WTC11 (cell line): ENCODE measurements around the gene CRADD. TPM values are rescaled to one million over a fixed set of nuclear protein-coding genes. Genes with fewer than 3 reads are reported as not detected.

Experiments
- ATAC-seq: fragments of 200-7000 bp; cut with Tn5 transposase; 2 replicates; pipeline ENCODE4 v1.10.0; 2021; ENCODE audit warnings: mild to moderate bottlenecking, moderate library complexity
- CTCF ChIA-PET: fragments of 300-600 bp; sonication (Branson Sonifier 250); formaldehyde crosslinking; loops from one replicate; lab custom pipeline; 2021; ENCODE audit warnings: antibody characterized with exemption; lab: Charles Lee
- POLR2A ChIA-PET: fragments of 350-600 bp; sonication (Branson Sonifier 250); formaldehyde crosslinking; loops from one replicate; lab custom pipeline; 2021; ENCODE audit warnings: antibody characterized with exemption; lab: Charles Lee
- DNase-seq: peaks from one replicate; pipeline ENCODE4 v3.0.0; 2021; ENCODE audit warnings: low spot score
- H3K27ac Mint-ChIP-seq: 2 replicates; pipeline ENCODE4 v1.8.0; 2021; ENCODE audit warnings: mixed read lengths
- H3K27me3 Mint-ChIP-seq: 2 replicates; pipeline ENCODE4 v1.8.0; 2021; ENCODE audit warnings: low read depth, mild to moderate bottlenecking, moderate library complexity, mixed read lengths
- H3K36me3 Mint-ChIP-seq: 2 replicates; pipeline ENCODE4 v1.8.0; 2021; ENCODE audit warnings: mixed read lengths
- H3K4me1 Mint-ChIP-seq: 2 replicates; pipeline ENCODE4 v1.8.0; 2022; ENCODE audit warnings: mixed read lengths
- H3K4me3 Mint-ChIP-seq: 2 replicates; pipeline ENCODE4 v1.8.0; 2021; ENCODE audit warnings: mild to moderate bottlenecking, moderate library complexity, mixed read lengths
- H3K9me3 Mint-ChIP-seq: 2 replicates; pipeline ENCODE4 v1.8.0; 2021; ENCODE audit warnings: mixed read lengths
- AR ChIP-seq: fragments of 250-450 bp; sonication (Bioruptor Pico); IDR thresholded peaks from 2 replicates; pipeline ENCODE4 v1.9.0; 2021; ENCODE audit warnings: mild to moderate bottlenecking
- ATF1 ChIP-seq: sonication (generic); formaldehyde crosslinking; IDR thresholded peaks from 2 replicates; pipeline ENCODE4 v1.8.1; 2023; ENCODE audit warnings: mild to moderate bottlenecking, moderate library complexity, missing genetic modification reagents
- CDX4 ChIP-seq: fragments of 250-450 bp; sonication (Bioruptor Pico); IDR thresholded peaks from 2 replicates; pipeline ENCODE4 v1.9.0; 2021; ENCODE audit warnings: moderate library complexity, mild to moderate bottlenecking, inconsistent platforms, borderline replicate concordance
- CREM ChIP-seq: sonication (generic); formaldehyde crosslinking; IDR thresholded peaks from 2 replicates; pipeline ENCODE4 v1.8.1; 2022; ENCODE audit warnings: mild to moderate bottlenecking, missing genetic modification reagents, moderate library complexity
- ETV6 ChIP-seq: sonication (generic); formaldehyde crosslinking; IDR thresholded peaks from 2 replicates; pipeline ENCODE4 v1.8.1; 2022; ENCODE audit warnings: mild to moderate bottlenecking, missing genetic modification reagents
- FOXP1 ChIP-seq: sonication (generic); formaldehyde crosslinking; IDR thresholded peaks from 2 replicates; pipeline ENCODE4 v1.8.0; 2022; ENCODE audit warnings: missing genetic modification reagents, mild to moderate bottlenecking, moderate library complexity, borderline replicate concordance
- GTF2I ChIP-seq: fragments of 250-450 bp; sonication (Bioruptor Pico); conservative IDR thresholded peaks from 2 replicates; pipeline ENCODE4 v1.4.0; 2021; ENCODE audit warnings: mild to moderate bottlenecking
- MLX ChIP-seq: sonication (generic); formaldehyde crosslinking; IDR thresholded peaks from 2 replicates; pipeline ENCODE4 v1.8.1; 2023; ENCODE audit warnings: mild to moderate bottlenecking, missing genetic modification reagents, moderate library complexity
- MXD4 ChIP-seq: fragments of 250-450 bp; sonication (Bioruptor Pico); IDR thresholded peaks from 2 replicates; pipeline ENCODE4 v1.8.0; 2021; ENCODE audit warnings: mild to moderate bottlenecking, moderate library complexity, borderline replicate concordance
- MYBL2 ChIP-seq: sonication (generic); formaldehyde crosslinking; IDR thresholded peaks from 2 replicates; pipeline ENCODE4 v1.8.1; 2023; ENCODE audit warnings: mild to moderate bottlenecking, moderate library complexity, missing genetic modification reagents
- NR3C1 ChIP-seq: sonication (generic); formaldehyde crosslinking; conservative IDR thresholded peaks from 2 replicates; pipeline ENCODE4 v1.8.1; 2023; ENCODE audit warnings: low read depth, mild to moderate bottlenecking, missing genetic modification reagents
- OVOL2 ChIP-seq: fragments of 250-450 bp; sonication (Bioruptor Pico); IDR thresholded peaks from 2 replicates; pipeline ENCODE4 v1.9.0; 2021; ENCODE audit warnings: mild to moderate bottlenecking, borderline replicate concordance
- SMAD3 ChIP-seq: sonication (generic); formaldehyde crosslinking; IDR thresholded peaks from 2 replicates; pipeline ENCODE4 v1.8.0; 2022; ENCODE audit warnings: missing genetic modification reagents, mild to moderate bottlenecking, borderline replicate concordance
- SP1 ChIP-seq: sonication (generic); formaldehyde crosslinking; conservative IDR thresholded peaks from 2 replicates; pipeline ENCODE4 v1.8.1; 2022; ENCODE audit warnings: missing genetic modification reagents
- TCF7 ChIP-seq: sonication (generic); formaldehyde crosslinking; IDR thresholded peaks from 2 replicates; pipeline ENCODE4 v1.8.0; 2022; ENCODE audit warnings: mild to moderate bottlenecking, low read depth, missing genetic modification reagents, moderate library complexity
- TEAD1 ChIP-seq: sonication (generic); formaldehyde crosslinking; IDR thresholded peaks from 2 replicates; pipeline ENCODE4 v1.8.0; 2022; ENCODE audit warnings: mild to moderate bottlenecking, missing genetic modification reagents
- TEAD4 ChIP-seq: sonication (generic); formaldehyde crosslinking; IDR thresholded peaks from 2 replicates; pipeline ENCODE4 v1.8.0; 2022; ENCODE audit warnings: mild to moderate bottlenecking, missing genetic modification reagents
- TP53 ChIP-seq: sonication (generic); formaldehyde crosslinking; IDR thresholded peaks from 2 replicates; pipeline ENCODE4 v1.8.1; 2023; ENCODE audit warnings: mild to moderate bottlenecking, missing genetic modification reagents
- ZNF317 ChIP-seq: sonication (generic); formaldehyde crosslinking; IDR thresholded peaks from 2 replicates; pipeline ENCODE4 v1.8.1; 2023; ENCODE audit warnings: low read depth, mild to moderate bottlenecking, moderate library complexity, missing genetic modification reagents, borderline replicate concordance
- ZNF416 ChIP-seq: fragments of 250-450 bp; sonication (Bioruptor Pico); IDR thresholded peaks from 2 replicates; pipeline ENCODE4 v1.9.0; 2021; ENCODE audit warnings: mild to moderate bottlenecking, inconsistent platforms
- ZNF425 ChIP-seq: fragments of 250-450 bp; sonication (Bioruptor Pico); conservative IDR thresholded peaks from 2 replicates; pipeline ENCODE4 v1.9.0; 2021; ENCODE audit warnings: mild to moderate bottlenecking
- ZSCAN18 ChIP-seq: fragments of 250-450 bp; sonication (Bioruptor Pico); IDR thresholded peaks from 2 replicates; pipeline ENCODE4 v2.1.2; 2022; ENCODE audit warnings: mild to moderate bottlenecking, moderate library complexity
- total RNA-seq: library from RNA; stranded (reverse); gene quantifications from 3 replicates; pipeline ENCODE4 v1.2.3, GENCODE V29; 2021
- TF ChIP-seq, protein P1 (sequence below): sonication (generic); formaldehyde crosslinking; conservative IDR thresholded peaks from 2 replicates; pipeline ENCODE4 v1.8.1; 2022; ENCODE audit warnings: mild to moderate bottlenecking, missing genetic modification reagents

Gene CRADD
- total RNA-seq, 1 experiment from 2014 or later, result 11.6 TPM

GRCh38 chr12:93795352-93795751 is 118.2 kb downstream of the CRADD start:
- CTCF ChIA-PET, result no interaction called here
- peaks cover 15% of the 10 kb centered on the region for H3K4me1 Mint-ChIP-seq
- ATAC-seq, result no peak
- H3K27me3 Mint-ChIP-seq, result no peaks in the 10 kb centered on the region
- H3K9me3 Mint-ChIP-seq, result peaks cover 1% of the 10 kb centered on the region
- H3K36me3 Mint-ChIP-seq, result no peaks in the 10 kb centered on the region
- no peak for DNase-seq
- H3K27ac Mint-ChIP-seq, result no peak overlapping the region
- TF ChIP-seq ZNF317 (CRISPR knock-in tag) (no peak), ETV6 (CRISPR knock-in tag) (no peak), MXD4 (no peak), ZNF425 (CRISPR knock-in tag) (no peak), TCF7 (CRISPR knock-in tag) (no peak)
- no peak overlapping the region for H3K4me3 Mint-ChIP-seq
- POLR2A ChIA-PET, result no interaction called here

DNA sequence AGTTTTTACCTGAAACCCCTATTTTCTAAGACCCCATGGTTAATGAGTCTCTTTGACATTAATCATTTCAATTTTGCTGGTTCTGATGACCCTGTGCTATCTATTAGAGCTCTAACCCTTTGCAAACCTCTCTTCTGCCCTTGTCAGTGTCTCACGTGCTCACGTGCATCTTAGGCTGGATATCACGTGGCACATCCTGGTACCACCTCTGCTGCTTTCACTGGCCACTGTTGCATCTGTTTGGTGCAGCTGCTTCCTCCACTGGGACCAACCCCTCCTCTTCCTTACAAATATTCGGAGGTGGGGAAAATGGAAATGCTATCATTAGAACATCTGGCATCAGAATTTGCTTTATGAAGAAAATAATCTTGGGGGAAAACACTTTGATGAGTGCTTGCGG is 119.6 kb downstream of the CRADD start:
- no peak for ATAC-seq
- H3K4me3 Mint-ChIP-seq, result no peak overlapping the region
- H3K9me3 Mint-ChIP-seq, result peaks cover 6% of the 10 kb centered on the region
- ChIA-PET POLR2A (no interaction called here), CTCF (no interaction called here)
- DNase-seq, result no peak
- peaks cover 15% of the 10 kb centered on the region for H3K4me1 Mint-ChIP-seq
- no peaks in the 10 kb centered on the region for H3K36me3 Mint-ChIP-seq
- H3K27ac Mint-ChIP-seq, result no peak overlapping the region
- H3K27me3 Mint-ChIP-seq, result no peaks in the 10 kb centered on the region
- TF ChIP-seq SMAD3 (CRISPR knock-in tag) (no peak), SP1 (CRISPR knock-in tag) (no peak), TCF7 (CRISPR knock-in tag) (no peak), ZNF416 (CRISPR knock-in tag) (no peak), AR (CRISPR knock-in tag) (no peak), ZSCAN18 (no peak), MYBL2 (CRISPR knock-in tag) (no peak), OVOL2 (CRISPR knock-in tag) (no peak), CDX4 (no peak), MLX (CRISPR knock-in tag) (no peak), TEAD1 (no peak), TEAD4 (CRISPR knock-in tag) (no peak), ATF1 (CRISPR knock-in tag) (no peak), FOXP1 (CRISPR knock-in tag) (no peak), TP53 (no peak), NR3C1 (no peak), GTF2I (CRISPR knock-in tag) (no peak), CREM (CRISPR knock-in tag) (no peak)
- TF ChIP-seq, protein P1, sequence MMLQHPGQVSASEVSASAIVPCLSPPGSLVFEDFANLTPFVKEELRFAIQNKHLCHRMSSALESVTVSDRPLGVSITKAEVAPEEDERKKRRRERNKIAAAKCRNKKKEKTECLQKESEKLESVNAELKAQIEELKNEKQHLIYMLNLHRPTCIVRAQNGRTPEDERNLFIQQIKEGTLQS (CRISPR knock-in tag), result no peak
